GM18858 (cell line): Measurements from ENCODE around the gene LKAAEAR1.

ENCODE experiments used
- ATAC-seq: cut with Tn5 transposase; IDR thresholded peaks from one replicate; pipeline ENCODE4 v1.9.1; 2021; ENCODE audit not compliant: unreplicated experiment

Gene LKAAEAR1

GRCh38 chr20:64069209-64069613 lies 15.0 kb downstream of the LKAAEAR1 start:
- ATAC-seq = no peak

DNA sequence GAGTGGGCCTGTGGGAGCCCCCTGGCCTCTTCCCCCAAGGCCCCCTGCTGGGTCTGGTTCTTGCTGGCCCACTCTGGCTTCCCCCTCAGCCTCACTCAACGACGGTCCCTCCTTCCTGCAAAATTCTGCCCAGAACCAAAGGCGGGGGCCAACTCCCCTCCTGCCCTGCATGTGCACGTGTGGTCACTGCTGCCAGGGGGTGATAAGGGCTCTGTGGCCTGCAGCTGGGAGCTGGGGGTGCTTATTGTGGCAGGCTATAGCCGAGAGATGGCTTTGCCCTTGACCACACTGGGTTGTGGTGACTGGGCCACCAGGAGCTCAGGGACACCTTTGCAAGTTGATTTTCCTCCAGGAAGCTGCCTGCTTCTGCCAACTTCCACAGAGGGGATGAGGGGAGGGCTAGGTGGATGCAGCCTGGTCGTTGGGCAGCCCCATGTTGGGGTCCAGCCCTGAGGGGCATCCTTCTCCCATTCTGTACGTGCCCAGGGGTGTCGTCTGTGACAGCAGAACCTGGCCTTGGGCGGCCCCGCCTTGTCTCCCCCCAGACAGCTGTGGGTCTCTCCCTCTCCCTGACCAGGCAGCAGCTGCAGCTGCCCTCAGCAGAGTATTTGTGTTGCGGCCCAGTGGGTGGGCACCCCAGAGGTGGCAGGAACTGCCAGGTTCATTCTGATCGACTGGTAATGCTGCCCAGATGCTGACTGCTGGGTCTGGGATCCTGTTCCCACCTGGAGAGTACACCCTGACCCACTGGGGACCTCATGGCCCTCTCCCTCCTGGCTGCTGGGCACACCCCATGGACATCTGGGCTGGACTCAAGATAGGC lies 15.6 kb downstream of the LKAAEAR1 start:
- ATAC-seq = no peak

DNA sequence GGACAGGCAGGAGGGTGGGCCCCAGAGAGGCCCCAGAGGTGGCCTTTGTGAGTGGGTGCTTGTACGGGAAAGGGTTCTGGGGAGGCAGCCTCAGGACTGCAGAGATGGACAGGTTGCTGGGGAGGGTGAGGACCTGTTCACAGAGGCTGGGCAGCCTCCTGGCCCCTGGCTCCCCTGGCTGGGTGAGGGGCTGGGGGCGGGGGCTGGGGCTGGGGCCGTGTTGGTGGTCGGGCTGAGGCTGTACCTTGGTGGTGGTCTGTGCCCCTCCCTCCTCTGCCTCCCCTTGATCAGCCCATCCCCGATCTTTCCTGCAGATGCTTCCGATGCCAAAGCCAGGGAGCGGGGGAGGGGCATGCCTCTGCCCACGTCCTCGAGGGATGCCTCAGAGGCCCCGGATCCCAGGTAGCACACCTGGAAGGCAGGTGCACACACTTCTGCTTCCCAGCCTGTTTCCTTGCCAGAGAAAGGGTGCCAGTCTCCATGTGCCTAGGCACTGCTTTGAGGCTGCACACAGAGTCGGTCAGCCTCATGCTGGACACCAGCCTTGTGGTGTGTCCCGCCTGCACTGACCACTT lies 16.4 kb downstream of the LKAAEAR1 start:
- ATAC-seq = no peak

GRCh38 chr20:64067005-64067632 lies 17.1 kb downstream of the LKAAEAR1 start:
- no peak for ATAC-seq

- no peak for ATAC-seq
These were observed 18.2 kb downstream of the LKAAEAR1 start for GRCh38 chr20:64065974-64066343.

DNA sequence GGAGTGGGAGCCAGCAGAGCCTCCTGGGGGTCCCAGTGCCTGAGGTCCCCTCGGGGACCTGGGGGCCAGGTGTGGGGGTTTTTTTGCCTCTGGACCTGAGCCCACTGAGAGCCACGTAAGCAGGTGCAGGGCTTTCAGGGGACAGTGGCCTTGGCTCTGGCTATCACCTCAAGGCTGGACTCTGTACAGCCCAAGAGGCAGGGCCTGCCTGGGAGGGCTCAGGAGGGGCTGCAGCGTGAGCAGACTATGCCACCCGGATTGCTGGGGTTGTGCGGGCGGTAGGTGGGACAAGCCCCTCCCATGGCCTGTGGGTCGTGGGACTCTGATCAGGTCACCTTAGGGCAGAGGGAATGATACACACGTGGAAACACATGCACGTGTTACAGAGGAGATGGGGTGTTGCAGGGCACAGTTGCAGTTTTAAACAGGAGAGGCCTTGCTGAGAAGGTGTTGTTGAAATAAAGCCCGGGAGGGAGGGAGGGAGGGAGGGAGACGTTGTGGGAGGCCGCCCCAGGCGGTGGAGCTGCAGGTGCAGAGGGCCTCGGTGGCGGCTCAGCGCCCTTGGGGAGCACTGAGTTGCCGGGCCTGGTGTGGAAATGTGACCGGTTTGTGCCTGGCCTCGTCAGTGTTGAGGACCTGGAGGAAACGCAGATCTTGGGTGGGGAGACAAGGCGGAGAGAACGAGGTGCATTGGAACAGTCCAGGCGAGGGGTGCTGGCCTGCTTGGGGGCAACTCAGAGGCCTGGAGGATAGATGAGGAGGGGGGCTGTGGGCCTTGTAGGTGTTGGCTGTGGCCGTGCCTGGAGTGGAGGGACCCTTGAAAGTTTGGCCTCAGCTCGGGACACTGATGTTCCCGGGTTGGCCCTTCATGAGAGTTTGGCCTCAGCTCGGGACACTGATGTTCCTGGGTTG lies 18.9 kb downstream of the LKAAEAR1 start:
- ATAC-seq = no peak

- ATAC-seq = no peak
These were observed 20.0 kb downstream of the LKAAEAR1 start for GRCh38 chr20:64064145-64064698.

GRCh38 chr20:64063389-64064144 lies 20.6 kb downstream of the LKAAEAR1 start:
- ATAC-seq = no peak

DNA sequence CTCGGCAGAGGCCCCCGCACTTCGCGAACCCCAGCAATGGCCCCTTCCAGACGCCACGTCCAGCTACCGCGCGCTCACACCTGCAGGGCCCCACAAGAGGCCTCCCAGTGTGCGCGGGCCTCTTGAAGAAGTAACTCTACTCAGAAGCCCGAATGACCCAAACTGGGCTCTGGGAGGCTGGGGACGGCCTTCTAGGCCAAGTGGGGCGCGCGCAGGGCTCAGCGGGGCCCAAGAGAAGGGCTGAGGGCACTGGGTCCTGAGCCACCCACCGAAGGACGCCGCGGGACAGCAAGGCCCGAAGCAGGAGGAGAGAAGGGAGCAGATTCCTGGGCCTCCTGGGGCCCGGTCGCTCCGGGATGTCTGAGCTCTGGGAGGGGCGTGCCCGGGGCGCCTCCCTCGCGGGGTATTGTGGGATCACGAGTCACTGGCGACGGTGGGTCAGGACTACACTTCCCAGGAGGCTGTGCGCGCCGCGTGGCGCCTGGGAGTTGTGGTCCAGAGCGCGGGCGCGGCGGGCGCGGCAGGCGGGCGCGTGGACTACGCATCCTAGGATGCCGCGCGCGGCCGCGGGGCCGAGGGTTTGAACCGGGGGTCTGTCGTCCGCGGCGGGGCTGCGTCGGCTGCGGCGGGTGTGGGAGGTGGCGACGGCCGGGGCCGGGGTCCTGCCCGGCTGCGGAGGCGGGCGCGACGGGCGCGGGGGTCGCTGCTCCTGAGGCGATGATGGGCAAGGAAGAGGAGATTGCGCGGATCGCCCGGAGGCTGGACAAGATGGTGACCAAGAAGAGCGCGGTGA lies 21.4 kb downstream of the LKAAEAR1 start, which contains the start of gene TCEA2:
TCEA2 (plus strand) TSS at position 603 of the 793 bp plus-strand sequence; CDS start at position 718, 115 bp downstream.
- no peak for ATAC-seq

GRCh38 chr20:64062276-64062595 lies 22.0 kb downstream of the LKAAEAR1 start:
- no peak for ATAC-seq

DNA sequence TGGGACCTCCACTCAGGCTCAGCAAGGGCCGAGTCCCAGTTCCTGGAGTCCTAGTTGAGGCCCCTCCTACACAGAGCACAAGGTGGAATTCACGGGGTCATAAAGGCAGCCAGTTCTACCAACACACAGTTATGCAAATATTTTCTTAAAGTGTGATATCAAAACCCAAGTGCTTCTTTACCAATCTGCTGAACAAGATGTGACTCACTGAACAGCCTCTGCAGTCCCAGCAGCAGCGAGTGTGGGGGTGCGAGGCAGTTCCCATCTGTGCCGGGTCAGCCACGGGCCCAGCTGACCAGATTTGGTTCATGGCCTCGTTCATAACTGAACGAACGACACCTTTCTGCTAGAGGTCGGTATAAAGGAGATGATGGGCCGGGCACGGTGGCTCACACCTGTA lies 25.7 kb downstream of the LKAAEAR1 start:
- no peak for ATAC-seq

GRCh38 chr20:64057628-64058498 lies 26.3 kb downstream of the LKAAEAR1 start:
- no peak for ATAC-seq

GRCh38 chr20:64056889-64057627 lies 27.1 kb downstream of the LKAAEAR1 start:
- no peak for ATAC-seq

DNA sequence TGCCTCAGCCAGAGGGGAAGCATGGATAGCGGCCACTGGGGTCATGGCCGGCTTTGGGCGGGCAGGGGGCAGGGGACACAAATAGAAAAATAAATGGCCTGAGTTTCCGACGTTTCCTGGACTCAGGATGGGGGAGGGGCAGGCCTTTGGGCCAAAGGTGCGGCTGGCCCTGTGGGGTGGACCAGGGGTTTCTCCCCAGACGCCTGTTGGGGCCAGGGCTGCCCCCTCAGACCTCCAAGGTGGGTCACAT lies 27.6 kb downstream of the LKAAEAR1 start:
- ATAC-seq = no peak

DNA sequence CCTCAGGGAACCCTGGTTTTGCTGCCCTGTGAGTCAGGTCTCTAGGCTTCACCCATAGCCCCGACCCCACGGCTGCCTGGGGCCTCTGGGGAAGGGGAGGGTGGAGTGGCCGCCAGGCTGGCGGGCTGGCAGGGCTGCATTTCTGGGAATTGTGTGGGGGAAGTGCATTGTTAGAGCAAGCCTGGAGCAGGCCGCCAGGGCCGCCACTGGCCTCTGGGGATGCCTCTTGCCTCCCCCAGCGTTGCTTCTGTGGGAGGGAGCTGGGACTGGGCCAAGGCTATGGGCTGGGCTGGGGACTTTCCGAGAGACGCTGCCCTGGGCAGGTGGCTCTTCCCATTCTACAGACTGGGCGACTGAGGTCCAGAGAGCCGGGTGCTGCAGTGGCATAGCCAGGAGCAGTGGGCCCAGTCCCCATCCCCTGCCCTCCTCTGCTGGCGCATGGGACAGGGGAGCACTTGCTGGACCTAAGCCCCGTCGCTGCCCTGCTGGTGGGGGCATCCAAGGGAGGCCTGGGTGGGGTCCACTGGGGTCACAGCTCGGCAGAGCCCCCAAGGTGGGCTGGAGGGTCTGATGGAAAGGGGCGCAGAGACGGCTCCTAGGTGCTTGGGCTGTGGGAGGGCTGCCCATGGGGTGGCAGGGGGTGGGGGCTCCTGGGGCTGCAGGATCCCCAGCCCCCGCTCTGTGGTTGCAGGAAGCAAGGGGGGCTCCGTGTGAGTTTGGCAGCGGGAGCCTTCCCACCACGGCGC lies 28.1 kb downstream of the LKAAEAR1 start:
- ATAC-seq = no peak

DNA sequence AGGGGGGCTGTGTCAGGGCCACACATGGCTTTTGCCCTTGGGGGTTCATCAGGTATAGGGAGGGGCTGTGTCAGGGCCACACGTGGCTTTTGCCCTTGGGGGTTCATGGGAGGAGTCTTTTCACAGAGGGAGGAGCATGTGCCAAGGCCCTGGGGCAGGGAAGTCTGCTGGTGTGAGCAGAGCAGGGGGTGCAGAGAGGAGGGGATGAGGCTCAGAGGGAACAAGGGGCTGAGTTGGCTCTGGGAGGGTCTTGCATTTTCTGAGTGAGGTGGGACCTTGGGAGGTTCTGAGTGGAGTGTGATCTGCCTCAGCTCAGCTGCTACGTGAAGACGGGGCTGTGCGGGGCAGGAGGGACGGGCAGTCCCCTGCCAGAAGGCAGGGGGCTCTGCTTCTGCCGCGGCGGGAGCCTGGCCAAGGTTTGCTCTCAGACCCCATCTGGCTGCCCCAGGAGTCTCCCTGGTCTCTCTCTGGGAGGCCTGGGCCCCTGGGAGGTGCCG lies 28.8 kb downstream of the LKAAEAR1 start:
- ATAC-seq = no peak
